Right forelimb (tissue), 1 donor: ENCODE data around the gene TNS2.
"Not testable (repeated sequence)": the region's sequence is repeated elsewhere in the genome, so short reads cannot be mapped to it uniquely, and the experiment has no call there.

Experiments used
- DNase-seq: peaks from one replicate; pipeline ENCODE4 v3.0.0-alpha.2; 2018

TNS2 gene

GRCh38 chr12:53049571-53050318 is at the start of gene TNS2:
Gene TNS2, plus strand, starts transcription at chr12:53050065. Its CDS starts 121 bp downstream, at chr12:53050186.
- peak; percentile 84 for DNase-seq

GRCh38 chr12:53004178-53004577 is 45.7 kb upstream of the TNS2 start:
- no peak for DNase-seq

GRCh38 chr12:53004582-53004981 is 45.3 kb upstream of the TNS2 start:
- no peak for DNase-seq

GRCh38 chr12:53005215-53005985 is 44.5 kb upstream of the TNS2 start:
- DNase-seq, result no peak

GRCh38 chr12:53005986-53006809 is 43.7 kb upstream of the TNS2 start, which contains the start of gene EIF4B:
Gene EIF4B, plus strand, starts transcription at chr12:53006456. Its CDS starts 28 bp downstream, at chr12:53006484.
- DNase-seq, result peak; percentile 100

- peak; percentile 84 for DNase-seq
Measured at GRCh38 chr12:53006810-53007309, 43.0 kb upstream of the TNS2 start.

GRCh38 chr12:53007343-53007742 is 42.5 kb upstream of the TNS2 start:
- no peak for DNase-seq

GRCh38 chr12:53008760-53009159 is 41.1 kb upstream of the TNS2 start:
- not testable (repeated sequence) for DNase-seq

GRCh38 chr12:53010955-53011354 is 38.9 kb upstream of the TNS2 start:
- no peak for DNase-seq

- no peak for DNase-seq
Measured at GRCh38 chr12:53011889-53012288, 38.0 kb upstream of the TNS2 start.

- DNase-seq, result no peak
Measured at GRCh38 chr12:53012928-53013327, 36.9 kb upstream of the TNS2 start.

- no peak for DNase-seq
Measured at GRCh38 chr12:53014709-53015108, 35.2 kb upstream of the TNS2 start.

GRCh38 chr12:53025250-53025649 is 24.6 kb upstream of the TNS2 start:
- DNase-seq, result no peak

- DNase-seq, result not testable (repeated sequence)
Measured at GRCh38 chr12:53027014-53027413, 22.9 kb upstream of the TNS2 start.

GRCh38 chr12:53031616-53032015 is 18.2 kb upstream of the TNS2 start:
- DNase-seq, result no peak

GRCh38 chr12:53033832-53034231 is 16.0 kb upstream of the TNS2 start:
- DNase-seq, result not testable (repeated sequence)

GRCh38 chr12:53034459-53034858 is 15.4 kb upstream of the TNS2 start:
- no peak for DNase-seq

GRCh38 chr12:53036802-53037201 is 13.1 kb upstream of the TNS2 start:
- DNase-seq, result no peak

- no peak for DNase-seq
Measured at GRCh38 chr12:53039851-53040250, 10.0 kb upstream of the TNS2 start.

- DNase-seq, result no peak
Measured at GRCh38 chr12:53042607-53043454, 7.0 kb upstream of the TNS2 start.

GRCh38 chr12:53044052-53044581 is 5.7 kb upstream of the TNS2 start:
- peak; percentile 68 for DNase-seq
